Motor neuron (in vitro differentiated cells): Measurements from ENCODE around the gene MSMB. TPM values are rescaled to one million over a fixed set of nuclear protein-coding genes. Genes with fewer than 3 reads are reported as not detected.
A peak's percentile ranks its signal among the peaks of the same experiment; 100 is the strongest.
"Not testable (repeated sequence)": the region's sequence is repeated elsewhere in the genome, so short reads cannot be mapped to it uniquely, and the experiment has no call there.

Experiments used
- ATAC-seq, 8 experiments: fragments of 200-7000 bp; cut with Tn5 transposase; replicated peaks in 6 of 8; 2 replicates each; pipeline ENCODE4 v1.8.0; 2021; ENCODE audit warnings: mild to moderate bottlenecking in 8 of 8, moderate library complexity in 8 of 8
- H3K27ac ChIP-seq, 2 donors: fragments of 250-450 bp; sonication (Bioruptor Pico); 2 replicates each; pipeline ENCODE4 v1.9.0; 2021; ENCODE audit warnings: antibody characterized with exemption in 2 of 2, mild to moderate bottlenecking in 2 of 2, moderate library complexity in 1 of 2
- H3K4me1 ChIP-seq, 2 donors: fragments of 250-450 bp; sonication (Bioruptor Pico); replicated peaks in 1 of 2; 2 replicates each; pipeline ENCODE4 v1.6.1; 2021; ENCODE audit warnings: antibody characterized with exemption in 2 of 2, mild to moderate bottlenecking in 2 of 2, moderate library complexity in 1 of 2
- H3K4me3 ChIP-seq, 5 donors: fragments of 250-450 bp; sonication (Bioruptor Pico); 2 replicates each; pipeline ENCODE4 v1.9.0; 2021; ENCODE audit warnings: antibody characterized with exemption in 5 of 5, mild to moderate bottlenecking in 5 of 5, moderate library complexity in 4 of 5
- whole genome bisulfite sequencing, 10 experiments: fragments of 450-650 bp; shearing (Covaris generic); methylation state at CpG; one replicate each; pipeline ENCODE4 v1.0.0; 2022; 5-methylcytosine and 5-hydroxymethylcytosine counted together
- in situ Hi-C, 9 experiments: fragments of 400-800 bp; cut with MboI; loops; one replicate each; pipeline ENCODE4 v1.15.0; 2021; ENCODE audit warnings: low sequenced_read_pairs in 9 of 9, low pct_unique_long_range_greater_than_20kb in 2 of 9; ENCODE audit not compliant: unreplicated experiment in 9 of 9
- total RNA-seq, 8 experiments: library from RNA; unstranded; fragments of 300-600 nt; gene quantifications; 2 replicates each; pipeline versions ENCODE4 v1.2.3 to v1.2.4, GENCODE V29; 2022

The MSMB gene
- total RNA-seq, 8 experiments from 2014 or later: not detected

- 0 to 95% (median 82%) methylated on average over 1 to 3 of the region's 3 CpGs; no CpG with 5 or more reads in 5 of the 10 experiments for WGBS, 10 experiments
- no peaks in the 10 kb centered on the region for H3K4me1 ChIP-seq
- no peak overlapping the region for H3K27ac ChIP-seq
- H3K4me3 ChIP-seq: no peak overlapping the region
- no peak for ATAC-seq
- in situ Hi-C loops: no loop called here
These were observed 14.6 kb upstream of the MSMB start for GRCh38 chr10:46060706-46061105.

GRCh38 chr10:46057927-46058326 lies 11.9 kb upstream of the MSMB start:
- in situ Hi-C loops, H3K4me1 ChIP-seq: not testable (repeated sequence)
- WGBS, 10 experiments: 40 to 96% (median 88%) methylated on average over 1 to 5 of the region's 5 CpGs

GRCh38 chr10:46057038-46057437 lies 11.0 kb upstream of the MSMB start:
- H3K4me3 ChIP-seq: no peak overlapping the region
- in situ Hi-C loops: no loop called here
- ATAC-seq: no peak
- H3K27ac ChIP-seq: no peak overlapping the region
- H3K4me1 ChIP-seq: no peaks in the 10 kb centered on the region

More at GRCh38 chr10:46057927-46058326, 11.9 kb upstream of the MSMB start:
- H3K4me3 ChIP-seq, ATAC-seq, H3K27ac ChIP-seq: not testable (repeated sequence)

GRCh38 chr10:46055771-46056170 lies 9.7 kb upstream of the MSMB start:
- no peak for ATAC-seq
- H3K27ac ChIP-seq: no peak overlapping the region
- WGBS, 10 experiments: 0 to 100% (median 87%) methylated on average over 1 to 4 of the region's 4 CpGs; no CpG with 5 or more reads in 2 of the 10 experiments
- in situ Hi-C loops: no loop called here
- H3K4me1 ChIP-seq: no peaks in the 10 kb centered on the region
- no peak overlapping the region for H3K4me3 ChIP-seq

- 3 to 92% (median 57%) methylated on average over 2 to 8 of the region's 9 CpGs for WGBS, 10 experiments
- Histone ChIP-seq H3K4me1 (no peaks in the 10 kb centered on the region), H3K27ac (no peak overlapping the region), H3K4me3 (no peak overlapping the region)
- ATAC-seq: no peak
- in situ Hi-C loops: no loop called here
These were observed 7.7 kb upstream of the MSMB start for GRCh38 chr10:46053534-46054434.

GRCh38 chr10:46052791-46053375 lies 6.8 kb upstream of the MSMB start:
- Histone ChIP-seq H3K27ac (no peak overlapping the region), H3K4me3 (no peak overlapping the region), H3K4me1 (no peaks in the 10 kb centered on the region)
- WGBS, 10 experiments: 33 to 89% (median 80%) methylated on average over 1 to 6 of the region's 6 CpGs; no CpG with 5 or more reads in 3 of the 10 experiments
- in situ Hi-C loops: no loop called here
- ATAC-seq: no peak

GRCh38 chr10:46052057-46052790 lies 6.2 kb upstream of the MSMB start:
- H3K4me3 ChIP-seq: no peak overlapping the region
- H3K4me1 ChIP-seq: no peaks in the 10 kb centered on the region
- in situ Hi-C loops: no loop called here
- ATAC-seq: peak in 2 of 8 experiments; percentile 13 to 75
- H3K27ac ChIP-seq: no peak overlapping the region
- 27 to 100% (median 71%) methylated on average over 1 to 5 of the region's 7 CpGs; no CpG with 5 or more reads in 1 of the 10 experiments for WGBS, 10 experiments

GRCh38 chr10:46050941-46051623 lies 5.0 kb upstream of the MSMB start:
- Histone ChIP-seq H3K27ac (no peak overlapping the region), H3K4me3 (no peak overlapping the region), H3K4me1 (no peaks in the 10 kb centered on the region)
- 0 to 93% (median 66%) methylated on average over 1 to 9 of the region's 11 CpGs for WGBS, 10 experiments
- peak in 4 of 8 experiments; percentile 34 to 58 (median 49) for ATAC-seq
- in situ Hi-C loops: no loop called here

- 61 to 100% (median 74%) methylated on average over 3 to 11 of the region's 11 CpGs; no CpG with 5 or more reads in 3 of the 10 experiments for WGBS, 10 experiments
- H3K4me1 ChIP-seq, in situ Hi-C loops, H3K4me3 ChIP-seq, H3K27ac ChIP-seq, ATAC-seq: not testable (repeated sequence)
These were observed 3.4 kb upstream of the MSMB start for GRCh38 chr10:46049497-46049831.

- Histone ChIP-seq H3K27ac (no peak overlapping the region), H3K4me3 (no peak overlapping the region), H3K4me1 (no peaks in the 10 kb centered on the region)
- in situ Hi-C loops: no loop called here
- WGBS, 10 experiments: 14 to 100% (median 80%) methylated on average over 1 to 2 of the region's 2 CpGs; no CpG with 5 or more reads in 4 of the 10 experiments
- no peak for ATAC-seq
These were observed 2.1 kb upstream of the MSMB start for GRCh38 chr10:46048152-46048551.

GRCh38 chr10:46042527-46042926 lies 3.5 kb downstream of the MSMB start:
- H3K4me3 ChIP-seq: no peak overlapping the region
- H3K27ac ChIP-seq: no peak overlapping the region
- H3K4me1 ChIP-seq: no peaks in the 10 kb centered on the region
- ATAC-seq: no peak
- WGBS, 10 experiments: 0 to 65% (median 43%) methylated on average over 1 to 4 of the region's 4 CpGs
- in situ Hi-C loops: no loop called here

- ATAC-seq: no peak
- 0 to 93% (median 81%) methylated on average over 1 to 3 of the region's 3 CpGs; no CpG with 5 or more reads in 2 of the 10 experiments for WGBS, 10 experiments
- in situ Hi-C loops: no loop called here
These were observed 6.1 kb downstream of the MSMB start for GRCh38 chr10:46040004-46040403.

More at GRCh38 chr10:46040004-46040403, 6.1 kb downstream of the MSMB start:
- Histone ChIP-seq H3K4me3 (no peak overlapping the region), H3K4me1 (no peaks in the 10 kb centered on the region), H3K27ac (no peak overlapping the region)
